HCT116 (cell line): Measurements from ENCODE around the gene EDEM1. TPM values are rescaled to one million over a fixed set of nuclear protein-coding genes. Genes with fewer than 3 reads are reported as not detected.

Source experiments
- ATAC-seq: fragments of 200-7000 bp; cut with Tn5 transposase; 2 replicates; pipeline ENCODE4 v1.9.1; 2020; ENCODE audit warnings: mild to moderate bottlenecking, moderate library complexity
- BruUV-seq: library from RNA; stranded (reverse); fragments of 400-500 nt; replicated peaks from 2 replicates; lab custom pipeline; 2021; lab: Mats Ljungman, UMichigan
- CTCF ChIA-PET: fragments of 300-600 bp; sonication (Branson Sonifier 250); formaldehyde crosslinking; loops from one replicate; lab custom pipeline; 2021; ENCODE audit warnings: antibody characterized with exemption; lab: Charles Lee
- POLR2A ChIA-PET: fragments of 300-600, 350-600 bp; sonication (Branson Sonifier 250); formaldehyde crosslinking; loops from one replicate; lab custom pipeline; 2021; ENCODE audit warnings: antibody characterized with exemption; lab: Charles Lee
- RAD21 ChIA-PET, 2 experiments: fragments of 300-600 bp; sonication (Branson Sonifier 250); formaldehyde crosslinking; loops; one replicate each; lab custom pipeline; 2023; ENCODE audit warnings: low total read pairs in 2 of 2; ENCODE audit not compliant: uncharacterized antibody in 2 of 2, unreplicated experiment in 2 of 2, low non-redundant PET in 1 of 2; lab: Charles Lee
- DNase-seq: peaks from one replicate; pipeline ENCODE4 v3.0.0-alpha.2; 2010; ENCODE audit warnings: low read depth, low spot score
- H2AFZ ChIP-seq: fragments of 200-600 bp; shearing (Covaris generic), sonication (generic); 2 replicates; pipeline ENCODE4 v1.6.1; 2017; ENCODE audit warnings: low read depth, mixed run types, mixed read lengths, antibody characterized with exemption, low read length; ENCODE audit not compliant: poor library complexity, severe bottlenecking
- H3K27ac ChIP-seq: 2 replicates; pipeline ENCODE4 v1.5.1; 2012; ENCODE audit warnings: low read depth, low read length
- H3K27me3 ChIP-seq: fragments of 200-600 bp; sonication (generic); 2 replicates; pipeline ENCODE4 v1.6.1; 2016; ENCODE audit warnings: mixed run types, low read length, mixed read lengths; ENCODE audit not compliant: insufficient read depth
- H3K36me3 ChIP-seq, 2 experiments: fragments of 200-500 bp in 1 of 2; fragments of 200-600 bp in 1 of 2; sonication (Bioruptor generic) in 1 of 2; sonication (generic) in 1 of 2; 2 replicates each; pipeline versions ENCODE4 v1.5.1 to v1.6.1; 2014 to 2016; ENCODE audit warnings: low read length in 2 of 2, inconsistent platforms in 1 of 2, mixed read lengths in 1 of 2, mixed run types in 1 of 2; ENCODE audit not compliant: insufficient read depth in 2 of 2, control insufficient read depth in 1 of 2
- H3K4me1 ChIP-seq, 2 experiments: fragments of 200-600 bp in 1 of 2; sonication (generic) in 1 of 2; 2 replicates each; pipeline versions ENCODE4 v1.5.1 to v1.6.1; 2012 to 2017; ENCODE audit warnings: low read length in 2 of 2, inconsistent platforms in 1 of 2, mild to moderate bottlenecking in 1 of 2, mixed read lengths in 1 of 2, mixed run types in 1 of 2, moderate library complexity in 1 of 2; ENCODE audit not compliant: insufficient read depth in 2 of 2, control insufficient read depth in 1 of 2
- H3K4me2 ChIP-seq: fragments of 200-600 bp; sonication (generic); 2 replicates; pipeline ENCODE4 v1.6.1; 2017; ENCODE audit warnings: mixed run types, low read length, mixed read lengths
- H3K4me3 ChIP-seq, 2 experiments: fragments of 200-600 bp in 1 of 2; sonication (generic) in 1 of 2; replicated peaks in 1 of 2; 2 replicates each; pipeline ENCODE4 v1.5.1; 2011 to 2016; ENCODE audit warnings: low read length in 2 of 2, control low read depth in 1 of 2, low read depth in 1 of 2, mild to moderate bottlenecking in 1 of 2, mixed read lengths in 1 of 2, mixed run types in 1 of 2
- H3K79me2 ChIP-seq: fragments of 200-600 bp; sonication (generic); 2 replicates; pipeline ENCODE4 v1.6.1; 2017; ENCODE audit warnings: mild to moderate bottlenecking, mixed run types, low read length, moderate library complexity, mixed read lengths; ENCODE audit not compliant: insufficient read depth
- H3K9ac ChIP-seq: fragments of 200-600 bp; sonication (generic); 2 replicates; pipeline ENCODE4 v1.6.1; 2016; ENCODE audit warnings: low read length, mixed read lengths
- H3K9me2 ChIP-seq: fragments of 200-600 bp; sonication (generic), shearing (Covaris generic); 2 replicates; pipeline ENCODE4 v1.6.1; 2017; ENCODE audit warnings: mixed run types, mild to moderate bottlenecking, moderate library complexity; ENCODE audit not compliant: insufficient read depth
- H3K9me3 ChIP-seq, 2 experiments: fragments of 200-500 bp in 1 of 2; fragments of 200-600 bp in 1 of 2; sonication (Bioruptor generic) in 1 of 2; sonication (generic) in 1 of 2; 2 replicates each; pipeline ENCODE4 v1.6.1; 2014 to 2017; ENCODE audit warnings: low read length in 2 of 2, mixed read lengths in 2 of 2, inconsistent platforms in 1 of 2, low read depth in 1 of 2, mild to moderate bottlenecking in 1 of 2, mixed run types in 1 of 2, moderate library complexity in 1 of 2; ENCODE audit not compliant: control insufficient read depth in 1 of 2, insufficient read depth in 1 of 2
- H4K20me1 ChIP-seq: fragments of 200-600 bp; sonication (generic), shearing (Covaris generic); 2 replicates; pipeline ENCODE4 v1.6.1; 2017; ENCODE audit warnings: mixed run types, mild to moderate bottlenecking, moderate library complexity; ENCODE audit not compliant: insufficient read depth
- CBX3 ChIP-seq: IDR thresholded peaks from 2 replicates; pipeline ENCODE4 v1.6.1; 2012; ENCODE audit warnings: low read depth
- CEBPB ChIP-seq: IDR thresholded peaks from 2 replicates; pipeline ENCODE4 v1.6.1; 2012; ENCODE audit warnings: low read depth
- EGR1 ChIP-seq: IDR thresholded peaks from 2 replicates; pipeline ENCODE4 v1.6.1; 2012; ENCODE audit warnings: low read depth
- JUND ChIP-seq: IDR thresholded peaks from 2 replicates; pipeline ENCODE4 v1.6.1; 2012
- POLR2A ChIP-seq: IDR thresholded peaks from 2 replicates; pipeline ENCODE4 v1.7.0; 2011; ENCODE audit warnings: borderline replicate concordance; ENCODE audit not compliant: insufficient read depth, insufficient read length; ENCODE audit errors: extremely low read depth
- RAD21 ChIP-seq: IDR thresholded peaks from 2 replicates; pipeline ENCODE4 v1.6.1; 2012; ENCODE audit warnings: low read depth, mild to moderate bottlenecking
- SIN3A ChIP-seq: IDR thresholded peaks from 2 replicates; pipeline ENCODE4 v1.6.1; 2012; ENCODE audit warnings: low read depth
- SP1 ChIP-seq: IDR thresholded peaks from 2 replicates; pipeline ENCODE4 v1.6.1; 2012; ENCODE audit warnings: low read depth
- SRF ChIP-seq: IDR thresholded peaks from 2 replicates; pipeline ENCODE4 v1.6.1; 2012; ENCODE audit warnings: low read depth
- TCF7L2 ChIP-seq: IDR thresholded peaks from 2 replicates; pipeline ENCODE4 v1.7.0; 2011; ENCODE audit warnings: borderline replicate concordance, inconsistent platforms; ENCODE audit not compliant: insufficient read depth, insufficient read length; ENCODE audit errors: extremely low read depth
- ZNF274 ChIP-seq: fragments of 200-500 bp; sonication (Bioruptor generic); IDR thresholded peaks from 2 replicates; pipeline ENCODE4 v1.6.1; 2014; ENCODE audit warnings: mild to moderate bottlenecking, low read depth, low read length, inconsistent platforms
- intact Hi-C: fragments of 100-400 bp; cut with micrococcal nuclease; formaldehyde crosslinking; loops from 2 replicates; pipeline ENCODE4 v1.10.0; 2022
- total RNA-seq: library from RNA; stranded (reverse); gene quantifications from one replicate; pipeline ENCODE4 v1.2.1, GENCODE V29; 2021; ENCODE audit not compliant: unreplicated experiment
- TF ChIP-seq, protein P1 (sequence below): IDR thresholded peaks from 2 replicates; pipeline ENCODE4 v1.6.1; 2012
- TF ChIP-seq, protein P2 (sequence below), 3 experiments: fragments of 200-600 bp in 1 of 3; sonication (generic) in 1 of 3; IDR thresholded peaks in 2 of 3; conservative IDR thresholded peaks in 1 of 3; 2 replicates each; pipeline ENCODE4 v1.5.1; 2012 to 2017; ENCODE audit warnings: low read depth in 2 of 3, low read length in 2 of 3, antibody characterized with exemption in 1 of 3, borderline replicate concordance in 1 of 3, control low read depth in 1 of 3, mild to moderate bottlenecking in 1 of 3, mixed read lengths in 1 of 3, mixed run types in 1 of 3, moderate library complexity in 1 of 3; ENCODE audit not compliant: insufficient read depth in 1 of 3
- TF ChIP-seq, protein P3 (sequence below): IDR thresholded peaks from 2 replicates; pipeline ENCODE4 v1.6.1; 2011; ENCODE audit warnings: mild to moderate bottlenecking, low read length, moderate library complexity; ENCODE audit not compliant: insufficient replicate concordance; ENCODE audit errors: extremely low read depth

The EDEM1 gene
- total RNA-seq, 1 experiment from 2014 or later, result 23.7 TPM

DNA sequence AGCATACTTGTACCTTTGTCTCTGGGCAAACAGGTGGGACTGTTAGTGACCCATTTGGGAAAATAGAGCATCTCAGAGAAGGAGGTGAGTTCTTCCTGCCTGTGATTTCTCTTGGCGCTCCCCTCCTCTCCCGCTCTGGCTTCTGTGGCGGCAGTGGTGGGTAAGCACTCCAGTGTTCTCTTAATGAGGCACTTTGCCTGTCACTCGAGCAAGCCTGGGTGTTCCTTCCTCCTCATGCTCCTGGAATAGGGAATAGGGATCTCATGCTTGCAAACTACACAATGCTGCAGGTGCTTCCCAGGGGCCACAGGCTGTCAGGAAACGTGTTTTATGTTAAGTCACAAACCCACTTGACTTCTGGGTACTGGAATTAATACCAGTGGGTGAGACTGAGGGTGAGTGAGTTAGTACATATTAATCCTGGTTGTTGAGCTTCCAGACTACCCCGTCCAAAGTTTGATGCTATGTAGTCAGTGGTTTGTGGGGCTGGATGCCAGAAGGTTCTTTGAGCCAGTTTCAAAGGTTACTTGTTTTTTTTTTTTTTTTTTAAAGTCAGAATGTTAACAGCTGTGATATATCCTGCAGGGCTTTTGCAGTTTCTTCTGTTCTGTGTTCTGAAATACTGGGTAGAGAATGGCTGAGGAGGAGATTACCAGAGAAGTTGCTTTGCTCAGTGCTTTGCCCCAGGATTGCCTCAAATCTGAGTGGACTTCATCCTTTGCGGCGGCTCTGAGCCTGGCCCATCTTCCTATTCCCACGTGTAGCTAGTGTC is 30.5 kb downstream of the EDEM1 start:
- no peaks in the 10 kb centered on the region for H3K9me2 ChIP-seq
- H3K4me2 ChIP-seq, result no peak overlapping the region
- H3K79me2 ChIP-seq, result no peaks in the 10 kb centered on the region
- TF ChIP-seq CBX3 (no peak), ZNF274 (no peak), SRF (no peak), SIN3A (no peak), CEBPB (no peak), EGR1 (no peak), SP1 (no peak), TCF7L2 (no peak), JUND (no peak), RAD21 (no peak), POLR2A (no peak)
- TF ChIP-seq, protein P1, sequence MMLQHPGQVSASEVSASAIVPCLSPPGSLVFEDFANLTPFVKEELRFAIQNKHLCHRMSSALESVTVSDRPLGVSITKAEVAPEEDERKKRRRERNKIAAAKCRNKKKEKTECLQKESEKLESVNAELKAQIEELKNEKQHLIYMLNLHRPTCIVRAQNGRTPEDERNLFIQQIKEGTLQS, result no peak
- TF ChIP-seq, protein P2, sequence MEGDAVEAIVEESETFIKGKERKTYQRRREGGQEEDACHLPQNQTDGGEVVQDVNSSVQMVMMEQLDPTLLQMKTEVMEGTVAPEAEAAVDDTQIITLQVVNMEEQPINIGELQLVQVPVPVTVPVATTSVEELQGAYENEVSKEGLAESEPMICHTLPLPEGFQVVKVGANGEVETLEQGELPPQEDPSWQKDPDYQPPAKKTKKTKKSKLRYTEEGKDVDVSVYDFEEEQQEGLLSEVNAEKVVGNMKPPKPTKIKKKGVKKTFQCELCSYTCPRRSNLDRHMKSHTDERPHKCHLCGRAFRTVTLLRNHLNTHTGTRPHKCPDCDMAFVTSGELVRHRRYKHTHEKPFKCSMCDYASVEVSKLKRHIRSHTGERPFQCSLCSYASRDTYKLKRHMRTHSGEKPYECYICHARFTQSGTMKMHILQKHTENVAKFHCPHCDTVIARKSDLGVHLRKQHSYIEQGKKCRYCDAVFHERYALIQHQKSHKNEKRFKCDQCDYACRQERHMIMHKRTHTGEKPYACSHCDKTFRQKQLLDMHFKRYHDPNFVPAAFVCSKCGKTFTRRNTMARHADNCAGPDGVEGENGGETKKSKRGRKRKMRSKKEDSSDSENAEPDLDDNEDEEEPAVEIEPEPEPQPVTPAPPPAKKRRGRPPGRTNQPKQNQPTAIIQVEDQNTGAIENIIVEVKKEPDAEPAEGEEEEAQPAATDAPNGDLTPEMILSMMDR (IDR thresholded peaks at IDR 0.05 in 2 of 3, conservative IDR thresholded peaks at IDR 0.05 in 1 of 3; ENCODE audit: borderline replicate concordance in 1 of 3, insufficient read depth in 1 of 3, low read depth in 2 of 3, low read length in 2 of 3), result no peak
- TF ChIP-seq, protein P3, sequence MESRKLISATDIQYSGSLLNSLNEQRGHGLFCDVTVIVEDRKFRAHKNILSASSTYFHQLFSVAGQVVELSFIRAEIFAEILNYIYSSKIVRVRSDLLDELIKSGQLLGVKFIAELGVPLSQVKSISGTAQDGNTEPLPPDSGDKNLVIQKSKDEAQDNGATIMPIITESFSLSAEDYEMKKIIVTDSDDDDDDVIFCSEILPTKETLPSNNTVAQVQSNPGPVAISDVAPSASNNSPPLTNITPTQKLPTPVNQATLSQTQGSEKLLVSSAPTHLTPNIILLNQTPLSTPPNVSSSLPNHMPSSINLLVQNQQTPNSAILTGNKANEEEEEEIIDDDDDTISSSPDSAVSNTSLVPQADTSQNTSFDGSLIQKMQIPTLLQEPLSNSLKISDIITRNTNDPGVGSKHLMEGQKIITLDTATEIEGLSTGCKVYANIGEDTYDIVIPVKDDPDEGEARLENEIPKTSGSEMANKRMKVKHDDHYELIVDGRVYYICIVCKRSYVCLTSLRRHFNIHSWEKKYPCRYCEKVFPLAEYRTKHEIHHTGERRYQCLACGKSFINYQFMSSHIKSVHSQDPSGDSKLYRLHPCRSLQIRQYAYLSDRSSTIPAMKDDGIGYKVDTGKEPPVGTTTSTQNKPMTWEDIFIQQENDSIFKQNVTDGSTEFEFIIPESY, result no peak
- no peak for ATAC-seq
- H3K27ac ChIP-seq, result no peak overlapping the region
- no peak overlapping the region for H2AFZ ChIP-seq
- peaks cover 20 to 32% of the 10 kb centered on the region in 2 experiments; a peak in 3 of 4 replicates for H3K36me3 ChIP-seq
- no peak overlapping the region for H3K9ac ChIP-seq
- no TSS peak for BruUV-seq
- no peaks in the 10 kb centered on the region for H3K9me3 ChIP-seq
- H3K4me1 ChIP-seq, result no peaks in the 10 kb centered on the region
- POLR2A ChIA-PET, result no interaction called here
- H3K4me3 ChIP-seq, result no peak overlapping the region
- DNase-seq, result no peak
- H3K27me3 ChIP-seq, result no peaks in the 10 kb centered on the region
- no peaks in the 10 kb centered on the region for H4K20me1 ChIP-seq
- intact Hi-C loops, result no loop called here
- RAD21 ChIA-PET, result no interaction called here
- CTCF ChIA-PET, result no interaction called here
